Measurements from ENCODE around the gene FUBP3.

FUBP3 gene

DNA sequence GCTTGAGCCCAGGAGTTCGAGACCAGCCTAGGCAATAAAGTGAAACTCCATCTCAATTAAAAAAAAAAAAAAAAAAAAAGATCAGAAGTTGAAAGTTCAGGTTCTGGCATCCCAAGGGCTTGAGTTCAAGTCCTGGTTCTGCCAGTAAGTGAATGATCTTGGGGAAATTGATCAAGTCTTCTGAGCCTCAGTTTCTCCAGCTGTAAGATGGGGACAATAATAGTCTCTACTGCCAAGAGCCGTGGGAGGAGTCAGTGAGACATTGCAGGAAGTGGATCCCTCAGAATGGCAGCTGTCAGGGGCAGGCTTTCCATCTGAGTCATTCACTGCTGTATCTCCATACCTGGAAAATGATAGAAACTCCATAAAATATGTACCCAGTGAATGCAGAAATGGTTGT is 37.8 kb upstream of the FUBP3 start:
- no peaks in the 10 kb centered on the region for H3K4me1 ChIP-seq (ENCODE audit: control insufficient read depth in 1 of 2, insufficient read depth in 2 of 2, low read length in 2 of 2)
- H3K9me3 ChIP-seq (ENCODE audit: control insufficient read depth in 1 of 2, low read length in 2 of 2): no peaks in the 10 kb centered on the region
- no peaks in the 10 kb centered on the region for H3K36me3 ChIP-seq (ENCODE audit: control insufficient read depth in 1 of 2, insufficient read depth in 2 of 2, low read length in 2 of 2)
- H3K9ac ChIP-seq (ENCODE audit: low read depth in 1 of 2, low read length in 2 of 2): no peak overlapping the region
- peaks cover 24 to 29% of the 10 kb centered on the region in 2 donors for H3K27me3 ChIP-seq (ENCODE audit: control insufficient read depth in 1 of 2, insufficient read depth in 2 of 2, low read length in 2 of 2)
- H3K4me3 ChIP-seq (ENCODE audit: low read depth in 1 of 2, low read length in 2 of 2): no peak overlapping the region
- no peak overlapping the region for H3K27ac ChIP-seq (ENCODE audit: low read depth, low read length)

DNA sequence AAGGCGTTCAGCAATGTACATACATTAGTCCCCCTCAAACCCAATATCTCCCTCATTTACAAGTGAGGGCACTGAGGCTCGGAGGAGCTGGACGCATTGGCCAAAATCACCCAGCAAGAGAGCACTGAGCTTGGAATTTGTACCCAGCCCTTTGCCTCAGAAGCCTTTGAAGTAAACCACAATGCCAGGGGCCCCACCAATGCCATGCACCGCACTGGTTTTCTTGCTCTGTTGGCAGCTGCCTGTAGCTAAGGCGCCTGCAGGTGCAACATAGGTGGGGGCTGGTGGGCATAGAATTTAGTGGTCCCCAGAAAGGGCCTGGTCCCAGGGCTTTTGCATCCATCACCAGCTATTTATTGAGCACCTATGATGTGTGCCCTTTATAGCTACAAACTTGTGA is 37.3 kb upstream of the FUBP3 start:
- peaks cover 19 to 24% of the 10 kb centered on the region in 2 donors for H3K27me3 ChIP-seq (ENCODE audit: control insufficient read depth in 1 of 2, insufficient read depth in 2 of 2, low read length in 2 of 2)

DNA sequence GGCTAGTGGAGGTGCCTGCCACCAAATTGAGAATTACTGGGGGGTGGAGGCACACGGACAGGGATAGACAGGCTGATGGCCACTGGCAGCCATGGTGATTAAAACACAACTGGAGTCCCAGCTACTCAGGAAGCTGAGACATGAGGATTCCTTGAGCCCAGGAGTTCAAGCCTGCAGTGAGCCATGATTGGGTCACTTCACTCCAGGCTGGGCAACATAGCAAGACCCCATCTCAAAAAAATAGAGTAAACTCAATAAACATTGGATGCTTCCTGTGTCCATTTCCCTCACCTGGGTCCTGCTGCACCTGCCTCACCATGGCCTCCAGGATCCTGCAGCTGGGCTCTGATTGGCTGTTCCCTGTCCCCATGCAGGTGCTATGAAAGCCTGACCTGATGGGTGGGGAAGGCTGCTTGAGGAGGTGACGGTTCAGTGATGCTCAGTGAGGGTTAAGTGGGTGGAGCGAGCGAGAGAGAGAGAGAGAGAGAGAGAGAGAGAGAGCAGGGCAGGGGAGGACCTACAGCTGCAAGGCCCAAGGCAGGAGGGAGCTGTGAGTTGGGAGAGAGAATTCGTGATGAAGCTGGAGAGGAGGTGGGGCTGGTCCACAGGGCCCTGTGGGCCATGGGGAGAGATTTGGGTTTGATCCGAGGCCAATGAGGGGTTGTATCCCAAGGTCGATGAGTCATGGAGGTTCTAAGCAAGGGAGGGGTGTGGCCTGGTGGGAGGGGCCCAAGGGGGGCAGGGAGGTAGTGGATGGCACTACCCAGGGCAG is 36.7 kb upstream of the FUBP3 start:
- Histone ChIP-seq H3K9me3 (ENCODE audit: control insufficient read depth in 1 of 2, low read length in 2 of 2) (no peaks in the 10 kb centered on the region), H3K9ac (ENCODE audit: low read depth in 1 of 2, low read length in 2 of 2) (no peak overlapping the region), H3K27ac (ENCODE audit: low read depth, low read length) (no peak overlapping the region), H3K36me3 (ENCODE audit: control insufficient read depth in 1 of 2, insufficient read depth in 2 of 2, low read length in 2 of 2) (no peaks in the 10 kb centered on the region), H3K4me1 (ENCODE audit: control insufficient read depth in 1 of 2, insufficient read depth in 2 of 2, low read length in 2 of 2) (no peaks in the 10 kb centered on the region), H3K27me3 (ENCODE audit: control insufficient read depth in 1 of 2, insufficient read depth in 2 of 2, low read length in 2 of 2) (peaks cover 13 to 18% of the 10 kb centered on the region in 2 donors), H3K4me3 (ENCODE audit: low read depth in 1 of 2, low read length in 2 of 2) (no peak overlapping the region)

More for the DNA sequence above, 37.3 kb upstream of the FUBP3 start:
- H3K9ac ChIP-seq (ENCODE audit: low read depth in 1 of 2, low read length in 2 of 2): no peak overlapping the region
- no peak overlapping the region for H3K4me3 ChIP-seq (ENCODE audit: low read depth in 1 of 2, low read length in 2 of 2)
- no peaks in the 10 kb centered on the region for H3K9me3 ChIP-seq (ENCODE audit: control insufficient read depth in 1 of 2, low read length in 2 of 2)
- H3K4me1 ChIP-seq (ENCODE audit: control insufficient read depth in 1 of 2, insufficient read depth in 2 of 2, low read length in 2 of 2): no peaks in the 10 kb centered on the region
- no peak overlapping the region for H3K27ac ChIP-seq (ENCODE audit: low read depth, low read length)
- no peaks in the 10 kb centered on the region for H3K36me3 ChIP-seq (ENCODE audit: control insufficient read depth in 1 of 2, insufficient read depth in 2 of 2, low read length in 2 of 2)

DNA sequence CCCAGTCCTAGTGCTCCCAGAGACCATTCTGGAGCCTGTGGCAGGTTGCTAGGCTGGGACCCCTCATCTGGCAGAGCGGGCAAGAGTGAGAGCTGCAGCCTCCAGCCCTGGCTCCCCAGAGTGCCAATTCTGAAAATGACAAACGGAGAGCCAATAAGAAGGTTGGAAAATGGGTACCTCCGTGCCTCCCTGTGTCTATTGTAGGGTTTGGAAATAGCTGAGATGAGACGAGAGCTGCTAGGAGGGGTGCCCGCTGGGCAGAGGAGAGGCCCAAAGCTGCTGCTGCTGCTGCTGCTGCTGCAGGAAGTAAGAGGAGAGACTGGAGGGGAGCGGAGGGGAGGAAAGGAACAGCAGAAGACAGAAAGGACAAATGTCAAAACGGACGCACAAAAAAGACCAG is 36.0 kb upstream of the FUBP3 start:
- Histone ChIP-seq H3K9ac (ENCODE audit: low read depth in 1 of 2, low read length in 2 of 2) (no peak overlapping the region), H3K27ac (ENCODE audit: low read depth, low read length) (no peak overlapping the region), H3K36me3 (ENCODE audit: control insufficient read depth in 1 of 2, insufficient read depth in 2 of 2, low read length in 2 of 2) (no peaks in the 10 kb centered on the region), H3K4me1 (ENCODE audit: control insufficient read depth in 1 of 2, insufficient read depth in 2 of 2, low read length in 2 of 2) (no peaks in the 10 kb centered on the region), H3K9me3 (ENCODE audit: control insufficient read depth in 1 of 2, low read length in 2 of 2) (no peaks in the 10 kb centered on the region), H3K4me3 (ENCODE audit: low read depth in 1 of 2, low read length in 2 of 2) (no peak overlapping the region), H3K27me3 (ENCODE audit: control insufficient read depth in 1 of 2, insufficient read depth in 2 of 2, low read length in 2 of 2) (peaks cover 7 to 16% of the 10 kb centered on the region in 2 donors)

DNA sequence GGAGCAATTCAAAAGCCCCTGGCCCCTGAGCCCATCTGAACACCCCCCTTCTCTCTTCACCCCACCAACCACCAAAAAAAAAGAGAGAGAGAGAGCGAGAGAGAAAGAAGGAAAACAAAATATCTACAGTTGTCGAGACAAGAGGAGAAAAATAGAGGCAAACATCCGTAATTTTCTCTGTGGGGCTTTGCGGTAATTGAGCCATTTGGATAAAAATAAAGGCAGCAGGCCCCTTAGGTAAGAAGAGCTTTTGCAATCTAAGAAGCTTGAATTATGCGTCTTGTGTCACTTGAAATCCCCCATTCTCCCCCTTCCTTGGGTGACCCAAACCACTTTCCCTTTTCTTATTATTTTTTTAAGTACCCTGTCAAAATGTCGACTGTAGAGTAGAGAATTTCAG is 35.5 kb upstream of the FUBP3 start:
- Histone ChIP-seq H3K4me3 (ENCODE audit: low read depth in 1 of 2, low read length in 2 of 2) (no peak overlapping the region), H3K9me3 (ENCODE audit: control insufficient read depth in 1 of 2, low read length in 2 of 2) (no peaks in the 10 kb centered on the region), H3K4me1 (ENCODE audit: control insufficient read depth in 1 of 2, insufficient read depth in 2 of 2, low read length in 2 of 2) (no peaks in the 10 kb centered on the region), H3K27me3 (ENCODE audit: control insufficient read depth in 1 of 2, insufficient read depth in 2 of 2, low read length in 2 of 2) (peaks cover 2 to 12% of the 10 kb centered on the region in 2 donors), H3K27ac (ENCODE audit: low read depth, low read length) (no peak overlapping the region), H3K9ac (ENCODE audit: low read depth in 1 of 2, low read length in 2 of 2) (no peak overlapping the region), H3K36me3 (ENCODE audit: control insufficient read depth in 1 of 2, insufficient read depth in 2 of 2, low read length in 2 of 2) (no peaks in the 10 kb centered on the region)

DNA sequence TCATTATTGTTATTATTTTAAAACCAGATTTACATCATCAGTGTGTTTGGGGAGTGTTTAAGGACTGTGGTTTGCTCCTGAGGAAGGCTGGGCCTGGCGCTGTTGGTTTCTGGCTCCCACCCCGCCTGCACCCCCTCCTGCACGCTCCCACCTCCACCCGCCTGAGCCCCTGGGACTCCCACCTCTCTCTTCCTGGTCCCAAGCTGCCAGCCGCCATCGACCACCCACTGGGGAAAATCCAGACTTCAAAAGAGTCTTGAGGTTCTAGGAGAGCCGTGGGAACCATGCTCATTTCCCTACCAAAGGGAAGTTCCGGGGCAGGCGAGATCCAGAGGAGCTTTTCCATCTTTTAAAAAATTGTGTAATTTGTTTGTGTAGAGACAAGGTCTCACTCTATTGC is 35.0 kb upstream of the FUBP3 start:
- Histone ChIP-seq H3K27ac (ENCODE audit: low read depth, low read length) (no peak overlapping the region), H3K4me1 (ENCODE audit: control insufficient read depth in 1 of 2, insufficient read depth in 2 of 2, low read length in 2 of 2) (no peaks in the 10 kb centered on the region), H3K4me3 (ENCODE audit: low read depth in 1 of 2, low read length in 2 of 2) (no peak overlapping the region), H3K9ac (ENCODE audit: low read depth in 1 of 2, low read length in 2 of 2) (no peak overlapping the region), H3K36me3 (ENCODE audit: control insufficient read depth in 1 of 2, insufficient read depth in 2 of 2, low read length in 2 of 2) (no peaks in the 10 kb centered on the region), H3K9me3 (ENCODE audit: control insufficient read depth in 1 of 2, low read length in 2 of 2) (peaks cover 3 to 4% of the 10 kb centered on the region in 2 donors), H3K27me3 (ENCODE audit: control insufficient read depth in 1 of 2, insufficient read depth in 2 of 2, low read length in 2 of 2) (peaks cover 0 to 9% of the 10 kb centered on the region in 2 donors)

DNA sequence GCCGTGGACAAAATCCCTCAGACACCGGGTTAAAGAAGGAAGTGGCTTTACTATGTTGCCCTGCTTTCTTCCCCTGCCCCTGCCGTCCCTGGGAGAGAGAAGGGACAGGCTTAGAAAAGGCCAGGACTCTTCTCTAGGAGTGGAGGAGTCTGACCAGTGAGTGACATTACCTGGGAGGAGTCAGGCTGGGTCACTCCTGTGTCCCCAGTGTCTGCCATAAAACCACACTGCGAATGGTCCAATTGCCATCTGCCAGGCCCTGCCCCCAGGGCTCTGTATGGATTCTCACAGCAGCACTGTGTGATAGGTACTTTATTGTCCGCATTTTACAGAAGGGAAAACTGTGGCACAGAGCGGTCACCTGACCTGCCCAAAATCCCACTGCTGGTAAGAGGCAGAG is 31.3 kb upstream of the FUBP3 start:
- Histone ChIP-seq H3K27me3 (ENCODE audit: control insufficient read depth in 1 of 2, insufficient read depth in 2 of 2, low read length in 2 of 2) (no peaks in the 10 kb centered on the region), H3K9me3 (ENCODE audit: control insufficient read depth in 1 of 2, low read length in 2 of 2) (peaks cover 3 to 4% of the 10 kb centered on the region in 2 donors), H3K9ac (ENCODE audit: low read depth in 1 of 2, low read length in 2 of 2) (no peak overlapping the region), H3K27ac (ENCODE audit: low read depth, low read length) (no peak overlapping the region), H3K36me3 (ENCODE audit: control insufficient read depth in 1 of 2, insufficient read depth in 2 of 2, low read length in 2 of 2) (no peaks in the 10 kb centered on the region), H3K4me1 (ENCODE audit: control insufficient read depth in 1 of 2, insufficient read depth in 2 of 2, low read length in 2 of 2) (no peaks in the 10 kb centered on the region), H3K4me3 (ENCODE audit: low read depth in 1 of 2, low read length in 2 of 2) (no peak overlapping the region)

DNA sequence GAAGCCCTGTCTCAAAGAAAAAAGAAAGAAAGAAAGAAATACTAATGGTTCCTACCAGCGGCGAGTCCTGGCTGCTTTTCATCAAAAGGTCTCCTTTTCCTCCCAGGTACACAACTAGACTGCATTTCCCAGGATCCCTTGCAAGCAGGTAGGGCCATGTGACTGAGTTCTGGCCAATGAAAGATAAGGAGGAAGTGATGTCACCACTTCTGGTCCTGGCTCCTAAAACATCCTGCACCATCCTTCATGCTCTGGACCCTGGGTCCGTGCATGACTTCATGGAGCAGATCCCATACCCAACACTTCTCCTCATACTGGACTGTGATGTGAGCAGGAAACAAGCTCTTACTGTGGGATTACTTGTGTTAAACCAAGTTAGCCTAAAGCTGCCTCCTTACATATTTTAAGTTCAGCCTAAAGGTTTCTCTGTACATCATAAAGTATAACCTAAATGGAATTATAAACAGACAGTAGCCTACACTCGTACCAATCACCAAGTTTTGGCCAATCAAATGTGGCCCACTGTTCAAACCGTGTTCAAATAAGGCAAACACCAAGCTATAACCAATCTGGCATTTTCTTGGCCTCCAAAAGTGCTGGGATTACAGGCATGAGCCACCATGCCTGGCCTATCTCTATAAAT is 30.2 kb upstream of the FUBP3 start:
- no peak overlapping the region for H3K4me3 ChIP-seq (ENCODE audit: low read depth in 1 of 2, low read length in 2 of 2)
- peaks cover 3 to 4% of the 10 kb centered on the region in 2 donors for H3K9me3 ChIP-seq (ENCODE audit: control insufficient read depth in 1 of 2, low read length in 2 of 2)
- no peaks in the 10 kb centered on the region for H3K36me3 ChIP-seq (ENCODE audit: control insufficient read depth in 1 of 2, insufficient read depth in 2 of 2, low read length in 2 of 2)
- no peak overlapping the region for H3K27ac ChIP-seq (ENCODE audit: low read depth, low read length)
- H3K9ac ChIP-seq (ENCODE audit: low read depth in 1 of 2, low read length in 2 of 2): no peak overlapping the region
- H3K4me1 ChIP-seq (ENCODE audit: control insufficient read depth in 1 of 2, insufficient read depth in 2 of 2, low read length in 2 of 2): no peaks in the 10 kb centered on the region
- no peaks in the 10 kb centered on the region for H3K27me3 ChIP-seq (ENCODE audit: control insufficient read depth in 1 of 2, insufficient read depth in 2 of 2, low read length in 2 of 2)

DNA sequence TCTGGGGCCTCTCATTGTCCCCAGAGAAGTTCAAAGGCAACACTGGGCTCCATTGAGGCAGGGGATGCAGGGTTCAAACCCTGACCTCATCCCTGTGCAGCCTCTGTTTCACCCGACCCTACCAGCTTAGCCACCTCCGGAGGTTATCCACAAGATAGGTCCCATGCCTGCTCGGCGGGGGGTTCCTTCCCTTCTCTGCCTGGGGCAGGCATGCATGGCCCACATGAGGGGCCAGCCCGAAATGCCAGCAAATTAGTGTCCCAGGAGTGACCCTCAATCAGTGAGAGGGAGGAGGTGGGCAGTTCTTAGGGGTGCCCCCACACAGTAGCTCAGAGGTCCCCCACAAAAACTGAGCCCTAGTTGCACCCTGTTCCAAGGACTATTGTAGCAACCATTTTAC is 24.8 kb upstream of the FUBP3 start:
- Histone ChIP-seq H3K9me3 (ENCODE audit: control insufficient read depth in 1 of 2, low read length in 2 of 2) (no peaks in the 10 kb centered on the region), H3K27me3 (ENCODE audit: control insufficient read depth in 1 of 2, insufficient read depth in 2 of 2, low read length in 2 of 2) (peaks cover 0 to 4% of the 10 kb centered on the region in 2 donors), H3K9ac (ENCODE audit: low read depth in 1 of 2, low read length in 2 of 2) (no peak overlapping the region), H3K4me1 (ENCODE audit: control insufficient read depth in 1 of 2, insufficient read depth in 2 of 2, low read length in 2 of 2) (no peaks in the 10 kb centered on the region), H3K36me3 (ENCODE audit: control insufficient read depth in 1 of 2, insufficient read depth in 2 of 2, low read length in 2 of 2) (no peaks in the 10 kb centered on the region), H3K4me3 (ENCODE audit: low read depth in 1 of 2, low read length in 2 of 2) (no peak overlapping the region), H3K27ac (ENCODE audit: low read depth, low read length) (no peak overlapping the region)

DNA sequence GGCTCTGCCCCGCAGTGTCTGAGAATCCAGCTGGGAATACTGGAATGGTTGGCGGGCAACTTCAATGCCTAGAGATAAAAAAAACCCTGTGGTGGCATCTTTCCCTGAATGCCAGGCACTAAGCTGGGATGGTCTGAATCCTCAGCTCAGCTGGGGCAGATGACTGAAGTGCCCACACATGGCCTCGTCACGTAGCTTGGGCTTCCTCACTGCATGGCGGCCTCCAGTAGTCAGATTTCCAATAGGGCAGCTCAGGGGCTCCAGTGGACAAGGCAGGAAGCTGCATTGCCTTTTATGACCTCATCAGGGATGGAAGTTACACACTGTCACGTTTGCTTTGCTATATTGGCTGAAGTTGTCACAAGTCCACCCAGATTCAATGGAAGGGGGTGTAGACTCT is 24.3 kb upstream of the FUBP3 start:
- H3K36me3 ChIP-seq (ENCODE audit: control insufficient read depth in 1 of 2, insufficient read depth in 2 of 2, low read length in 2 of 2): no peaks in the 10 kb centered on the region
- peaks cover 0 to 4% of the 10 kb centered on the region in 2 donors for H3K27me3 ChIP-seq (ENCODE audit: control insufficient read depth in 1 of 2, insufficient read depth in 2 of 2, low read length in 2 of 2)
- no peaks in the 10 kb centered on the region for H3K9me3 ChIP-seq (ENCODE audit: control insufficient read depth in 1 of 2, low read length in 2 of 2)
- no peaks in the 10 kb centered on the region for H3K4me1 ChIP-seq (ENCODE audit: control insufficient read depth in 1 of 2, insufficient read depth in 2 of 2, low read length in 2 of 2)
- H3K9ac ChIP-seq (ENCODE audit: low read depth in 1 of 2, low read length in 2 of 2): no peak overlapping the region
- no peak overlapping the region for H3K4me3 ChIP-seq (ENCODE audit: low read depth in 1 of 2, low read length in 2 of 2)
- H3K27ac ChIP-seq (ENCODE audit: low read depth, low read length): no peak overlapping the region
